SK-N-SH (cell line): ENCODE data around the gene HNF1A. TPM values are rescaled to one million over a fixed set of nuclear protein-coding genes. Genes with fewer than 3 reads are reported as not detected.

Experiments used
- CTCF ChIA-PET: fragments of 300-600, 350-600 bp; formaldehyde crosslinking; extraction: SDS; loops from one replicate; lab custom pipeline; 2021; lab: Yijun Ruan, JAX
- POLR2A ChIA-PET: fragments of 350-600 bp; sonication (Branson Sonifier 250); formaldehyde crosslinking; extraction: SDS; loops from one replicate; lab custom pipeline; 2020; ENCODE audit warnings: antibody characterized with exemption, inconsistent platforms; lab: Yijun Ruan, JAX
- DNase-seq: peaks from one replicate; pipeline ENCODE4 v3.0.0; 2012
- H2AFZ ChIP-seq: fragments of 200-600 bp; sonication (generic); 2 replicates; pipeline ENCODE4 v1.8.1; 2016; ENCODE audit warnings: antibody characterized with exemption, mild to moderate bottlenecking, low read depth
- H3F3A ChIP-seq: fragments of 200-600 bp; sonication (generic); replicated peaks from 2 replicates; pipeline ENCODE3; 2016; ENCODE audit warnings: antibody characterized with exemption, mild to moderate bottlenecking; ENCODE audit not compliant: insufficient read depth
- H3K27ac ChIP-seq, 2 experiments: fragments of 200-500 bp in 1 of 2; fragments of 200-600 bp in 1 of 2; sonication (Bioruptor generic) in 1 of 2; sonication (generic), shearing (Covaris generic) in 1 of 2; 2 replicates each; pipeline versions ENCODE4 v1.5.1 to v1.6.1; 2014 to 2016; ENCODE audit warnings: low read depth in 2 of 2, inconsistent platforms in 1 of 2, low read length in 1 of 2, mild to moderate bottlenecking in 1 of 2, mixed read lengths in 1 of 2
- H3K27me3 ChIP-seq: fragments of 200-600 bp; sonication (generic), shearing (Covaris generic); 2 replicates; pipeline ENCODE4 v1.6.1; 2016; ENCODE audit warnings: mixed run types; ENCODE audit not compliant: insufficient read depth
- H3K36me3 ChIP-seq, 2 experiments: fragments of 200-500 bp in 1 of 2; fragments of 200-600 bp in 1 of 2; sonication (Bioruptor generic) in 1 of 2; sonication (generic) in 1 of 2; replicated peaks in 1 of 2; 2 replicates each; pipeline versions ENCODE3 to v1.5.1; 2014 to 2016; ENCODE audit warnings: low read length in 1 of 2, mild to moderate bottlenecking in 1 of 2; ENCODE audit not compliant: insufficient read depth in 2 of 2, control insufficient read depth in 1 of 2
- H3K4me1 ChIP-seq, 2 experiments: fragments of 200-500 bp in 1 of 2; fragments of 200-600 bp in 1 of 2; sonication (Bioruptor generic) in 1 of 2; sonication (generic), shearing (Covaris generic) in 1 of 2; 2 replicates each; pipeline versions ENCODE4 v1.5.1 to v1.6.1; 2014 to 2016; ENCODE audit warnings: low read depth in 1 of 2, low read length in 1 of 2, mixed run types in 1 of 2; ENCODE audit not compliant: insufficient read depth in 2 of 2, control insufficient read depth in 1 of 2
- H3K4me2 ChIP-seq: fragments of 200-600 bp; sonication (generic), shearing (Covaris generic); 2 replicates; pipeline ENCODE4 v1.6.1; 2017; ENCODE audit warnings: mixed run types
- H3K4me3 ChIP-seq, 2 experiments: fragments of 200-500 bp in 1 of 2; fragments of 200-600 bp in 1 of 2; sonication (Bioruptor generic) in 1 of 2; sonication (generic), shearing (Covaris generic) in 1 of 2; 2 replicates each; pipeline versions ENCODE4 v1.5.1 to v1.8.1; 2014 to 2016; ENCODE audit warnings: low read depth in 2 of 2, inconsistent platforms in 1 of 2, low read length in 1 of 2, mild to moderate bottlenecking in 1 of 2, mixed read lengths in 1 of 2, moderate library complexity in 1 of 2
- H3K79me2 ChIP-seq: fragments of 200-600 bp; sonication (generic); 2 replicates; pipeline ENCODE4 v1.8.1; 2017; ENCODE audit warnings: mild to moderate bottlenecking; ENCODE audit not compliant: insufficient read depth
- H3K9ac ChIP-seq: fragments of 200-600 bp; sonication (generic); 2 replicates; pipeline ENCODE4 v1.6.1; 2017; ENCODE audit warnings: mixed run types
- H3K9me2 ChIP-seq: fragments of 200-600 bp; sonication (generic); 2 replicates; pipeline ENCODE4 v1.6.1; 2017; ENCODE audit warnings: mixed run types
- H3K9me3 ChIP-seq: fragments of 200-600 bp; sonication (generic); 2 replicates; pipeline ENCODE4 v1.6.1; 2017; ENCODE audit warnings: mixed run types, mild to moderate bottlenecking, moderate library complexity
- H4K20me1 ChIP-seq: fragments of 200-600 bp; sonication (generic); 2 replicates; pipeline ENCODE4 v1.6.1; 2017; ENCODE audit warnings: mild to moderate bottlenecking, mixed run types; ENCODE audit not compliant: insufficient read depth
- EZH2phosphoT487 ChIP-seq: fragments of 200-600 bp; sonication (generic); IDR thresholded peaks from 2 replicates; pipeline ENCODE4 v1.6.1; 2017; ENCODE audit warnings: low read depth, mixed run types, mild to moderate bottlenecking, antibody characterized with exemption, moderate library complexity, borderline replicate concordance
- FOSL2 ChIP-seq: IDR thresholded peaks from 2 replicates; pipeline ENCODE4 v1.4.0; 2012; ENCODE audit warnings: low read depth, mild to moderate bottlenecking, moderate library complexity, borderline replicate concordance
- FOXM1 ChIP-seq: IDR thresholded peaks from 2 replicates; pipeline ENCODE4 v1.4.0; 2012; ENCODE audit warnings: low read depth, mild to moderate bottlenecking
- MEF2A ChIP-seq: IDR thresholded peaks from 2 replicates; pipeline ENCODE4 v1.4.0; 2012; ENCODE audit warnings: low read depth, borderline replicate concordance
- MXI1 ChIP-seq: IDR thresholded peaks from 2 replicates; pipeline ENCODE4 v1.6.1; 2012; ENCODE audit warnings: mild to moderate bottlenecking, low read depth, low read length, improper control_type of control experiment
- NFIC ChIP-seq: IDR thresholded peaks from 2 replicates; pipeline ENCODE4 v1.4.0; 2012; ENCODE audit warnings: borderline replicate concordance
- NRF1 ChIP-seq: IDR thresholded peaks from 2 replicates; pipeline ENCODE4 v1.6.1; 2012; ENCODE audit warnings: low read depth, mild to moderate bottlenecking, low read length
- POLR2AphosphoS5 ChIP-seq: IDR thresholded peaks from 2 replicates; pipeline ENCODE4 v1.6.1; 2012; ENCODE audit warnings: low read depth, low read length
- RFX5 ChIP-seq: IDR thresholded peaks from 2 replicates; pipeline ENCODE4 v1.6.1; 2012; ENCODE audit warnings: mild to moderate bottlenecking, improper control_type of control experiment, low read length
- SIN3A ChIP-seq: IDR thresholded peaks from 2 replicates; pipeline ENCODE4 v1.6.1; 2012; ENCODE audit warnings: low read depth, mild to moderate bottlenecking, low read length, moderate library complexity, borderline replicate concordance
- TEAD4 ChIP-seq: IDR thresholded peaks from 2 replicates; pipeline ENCODE4 v1.4.0; 2012; ENCODE audit warnings: mild to moderate bottlenecking, borderline replicate concordance; ENCODE audit not compliant: insufficient read depth
- WGBS: methylation state at CpG from one replicate; pipeline ENCODE4 v1.1.6; 2017; ENCODE audit warnings: low lambda C conversion rate; 5-methylcytosine and 5-hydroxymethylcytosine counted together
- polyA plus RNA-seq, 3 experiments: library from polyadenylated mRNA; depleted of rRNA; stranded (reverse); fragments of >200 nt; gene quantifications; 2 replicates each; pipeline ENCODE4 v1.2.3, GENCODE V29; 2012

The HNF1A gene
- polyA plus RNA-seq, 1 of the 3 experiments (the other 2 are of a cell fraction): not detected

GRCh38 chr12:120956579-120957300 is 21.6 kb upstream of the HNF1A start:
- Histone ChIP-seq H3K9me2 (no peaks in the 10 kb centered on the region), H3K9ac (no peak overlapping the region), H3K27ac (no peak overlapping the region), H2AFZ (no peak overlapping the region), H3K4me1 (no peaks in the 10 kb centered on the region), H3F3A (no peaks in the 10 kb centered on the region), H3K27me3 (no peaks in the 10 kb centered on the region), H3K4me2 (no peak overlapping the region), H4K20me1 (no peaks in the 10 kb centered on the region), H3K36me3 (no peaks in the 10 kb centered on the region), H3K79me2 (no peaks in the 10 kb centered on the region), H3K4me3 (no peak overlapping the region), H3K9me3 (no peaks in the 10 kb centered on the region)
- ChIA-PET POLR2A (no interaction called here), CTCF (interaction anchor here (2.2 to 3.7 kb wide), 2 partner anchors 13 to 15 kb away, joined by 6 to 20 read pairs; no protein-coding TSS in a partner anchor)
- no peak for TF ChIP-seq NFIC
- TF ChIP-seq TEAD4: no peak
- TF ChIP-seq EZH2phosphoT487: no peak
- TF ChIP-seq FOXM1: no peak
- no peak for TF ChIP-seq NRF1
- TF ChIP-seq MEF2A: no peak
- no peak for TF ChIP-seq MXI1
- 72% methylated on average over 4 of the region's 5 CpGs for WGBS
- no peak for DNase-seq

GRCh38 chr12:120959111-120959878 is 19.0 kb upstream of the HNF1A start:
- Histone ChIP-seq H3K4me1 (no peaks in the 10 kb centered on the region), H3F3A (no peaks in the 10 kb centered on the region), H3K9me2 (no peaks in the 10 kb centered on the region), H3K4me3 (no peak overlapping the region), H3K9me3 (no peaks in the 10 kb centered on the region), H3K36me3 (no peaks in the 10 kb centered on the region), H2AFZ (no peak overlapping the region), H3K4me2 (no peak overlapping the region), H3K9ac (no peak overlapping the region), H3K79me2 (no peaks in the 10 kb centered on the region), H4K20me1 (no peaks in the 10 kb centered on the region), H3K27me3 (no peaks in the 10 kb centered on the region), H3K27ac (no peak overlapping the region)
- 62% methylated on average over 12 of the region's 13 CpGs for WGBS
- DNase-seq: no peak
- TF ChIP-seq FOSL2 (no peak), POLR2AphosphoS5 (no peak), RFX5 (no peak), EZH2phosphoT487 (no peak), SIN3A (no peak)
- CTCF ChIA-PET: interaction anchor here (0.9 to 5.8 kb wide), 2 partner anchors 13 to 313 kb away, joined by 3 to 26 read pairs; no protein-coding TSS in a partner anchor
- POLR2A ChIA-PET: interaction anchor here (0.7 kb wide), 1 partner anchor 11 kb away, joined by 6 read pairs; no protein-coding TSS in a partner anchor
